ENCODE data around the gene PRKCZ.

DNA sequence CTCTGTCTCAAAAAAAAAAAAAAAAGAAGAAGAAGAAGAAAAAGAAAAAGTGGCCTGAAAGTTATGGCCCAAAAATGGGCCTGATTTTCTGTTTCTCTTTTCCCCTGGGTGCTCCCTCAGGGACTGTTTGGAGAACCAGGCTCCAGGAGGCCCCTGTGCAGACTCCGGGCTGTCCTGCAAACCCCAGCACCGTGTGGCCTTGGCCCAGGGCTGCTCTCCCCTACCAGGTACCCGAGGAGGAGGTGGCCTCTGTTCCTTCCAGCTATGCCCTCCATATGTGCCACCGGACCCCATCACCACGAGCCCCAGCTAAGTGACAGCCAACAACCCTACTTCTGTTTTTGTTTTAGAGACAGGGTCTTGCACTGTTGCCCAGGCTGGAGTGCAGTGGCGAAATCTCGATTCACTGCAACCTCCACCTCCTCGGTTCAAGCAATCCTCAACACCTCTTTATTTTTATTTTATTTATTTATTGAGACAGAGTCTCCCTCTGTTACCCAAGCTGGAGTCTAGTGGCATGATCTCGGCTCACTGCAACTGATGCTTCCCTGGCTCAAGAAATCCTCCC is 151.9 kb downstream of the PRKCZ start:
- TF ChIP-seq CTCF (IDR thresholded peaks at IDR 0.05; ENCODE audit: low read depth, low read length) (no peak), EZH2phosphoT487 (IDR thresholded peaks at IDR 0.05; ENCODE audit: low read depth) (no peak)

Measured in OCI-LY3 (cell line).